HG03460 (cell line): ENCODE measurements around the gene CXCL12.

Experiments used
- ATAC-seq: cut with Tn5 transposase; IDR thresholded peaks from one replicate; pipeline ENCODE4 v1.9.1; 2021; ENCODE audit not compliant: unreplicated experiment

The CXCL12 gene

DNA sequence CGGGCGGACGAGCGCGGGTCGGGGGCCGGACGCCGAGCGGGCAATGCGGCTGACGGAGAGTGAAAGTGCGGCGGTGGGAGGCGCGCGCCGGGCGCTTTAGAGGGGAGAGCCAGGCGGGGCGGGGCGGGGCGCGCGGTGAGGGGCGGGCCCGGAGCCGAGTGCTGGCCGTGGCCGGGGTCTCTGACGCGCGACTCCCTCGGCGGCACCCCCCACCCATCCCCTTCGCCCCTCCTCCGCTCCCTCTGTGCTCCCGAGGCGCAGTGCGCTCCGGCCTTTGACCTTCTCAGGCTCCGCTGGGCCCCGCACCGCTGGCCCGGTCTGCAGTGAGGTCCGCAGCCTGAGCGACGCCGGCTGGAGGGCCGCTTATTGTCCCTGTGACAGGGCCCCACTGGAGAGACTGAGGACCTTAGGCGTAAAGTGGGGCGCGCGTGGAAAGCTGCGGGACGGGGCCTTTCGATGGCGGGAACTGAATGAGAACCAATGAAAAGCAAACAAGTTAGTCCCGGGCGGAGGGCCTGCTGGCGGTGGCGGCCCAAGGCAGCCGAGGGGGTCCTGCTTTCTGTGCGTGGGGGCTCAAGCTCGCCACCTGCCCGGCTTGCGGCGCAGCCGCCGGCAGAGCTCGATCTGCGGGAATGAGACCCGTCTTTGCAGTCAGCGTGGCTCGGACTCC lies at the start of gene CXCL12:
CXCL12 (minus strand) TSS at position 72 of the 670 bp plus-strand sequence. CDS start 92 bp downstream, outside the sequence.
- no peak for ATAC-seq

DNA sequence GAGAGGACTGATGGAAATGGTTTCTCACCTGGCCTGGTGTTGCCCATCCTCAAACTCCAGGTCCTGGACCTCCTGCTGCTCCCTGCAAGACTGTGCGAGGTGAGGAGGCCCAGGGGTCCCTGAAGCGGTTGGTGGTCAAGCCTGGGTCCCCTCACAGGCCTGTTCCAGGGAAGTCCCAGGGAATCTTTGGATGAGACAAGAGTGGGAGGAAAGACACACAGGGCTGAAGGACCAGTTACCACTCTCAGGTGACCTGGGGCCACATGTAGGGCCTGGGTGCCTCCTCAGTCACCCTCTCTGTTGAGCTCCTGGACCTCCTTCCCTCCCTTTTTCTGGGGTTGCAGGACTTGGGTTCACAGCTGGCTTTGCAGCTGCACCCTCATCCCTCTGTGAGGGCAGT lies 42.6 kb upstream of the CXCL12 start:
- ATAC-seq = no peak

DNA sequence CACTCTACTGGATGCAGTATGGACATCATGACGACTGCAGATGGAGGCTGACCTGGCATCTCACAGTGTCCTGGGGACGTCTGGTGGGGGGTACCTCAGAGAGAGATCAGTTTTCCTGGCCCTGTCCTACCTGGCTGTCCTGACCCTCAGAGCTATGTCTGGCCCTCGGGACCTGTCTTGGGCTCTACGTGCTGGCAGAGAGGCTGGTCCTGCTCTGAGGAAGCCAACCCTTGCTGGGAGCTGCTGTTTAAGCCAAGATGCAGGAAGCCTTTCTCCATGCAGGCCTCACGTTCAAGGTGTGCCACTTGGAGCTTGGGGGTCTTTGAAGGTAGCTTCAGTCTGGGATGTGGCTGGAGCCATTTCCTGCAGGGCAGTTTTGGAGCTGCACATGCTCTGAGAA lies 42.1 kb upstream of the CXCL12 start:
- ATAC-seq = no peak

DNA sequence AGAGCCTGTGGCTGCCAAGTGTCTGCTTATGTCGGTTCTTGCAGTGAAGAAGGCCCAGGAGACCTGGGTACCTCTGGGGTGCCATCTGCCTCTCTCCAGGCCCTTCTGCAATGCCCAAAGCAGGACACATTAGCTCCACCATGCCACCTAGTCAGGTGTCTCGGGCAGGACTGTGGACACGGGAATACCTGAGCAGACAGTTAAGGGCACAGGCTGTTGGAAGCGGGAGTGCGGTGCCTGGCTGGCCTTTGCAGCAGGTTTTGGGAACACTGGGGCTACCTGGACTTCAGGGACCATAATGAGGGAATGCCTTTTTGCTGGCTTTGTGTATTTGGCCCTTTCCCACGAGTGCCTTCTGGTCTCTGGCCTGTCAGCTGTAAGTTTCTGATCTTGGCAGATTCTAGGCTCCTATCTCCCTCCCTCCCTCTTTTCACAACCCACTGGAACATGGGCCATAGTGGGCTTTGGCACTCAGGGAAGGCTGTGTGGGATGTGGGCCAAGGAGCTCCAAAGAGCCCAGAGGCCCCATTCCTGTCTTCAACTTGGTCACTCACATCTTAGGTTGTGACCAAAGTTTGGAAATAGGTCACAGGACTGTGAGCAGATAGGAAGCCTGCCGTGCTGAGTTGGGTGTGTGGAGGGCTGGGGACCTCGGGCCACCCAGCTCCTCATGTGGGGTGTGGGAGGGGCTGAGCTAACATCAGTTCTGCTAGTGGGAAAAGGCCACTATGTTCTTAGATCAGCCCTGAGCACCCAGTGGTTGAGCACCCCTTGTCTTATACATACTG lies 41.5 kb upstream of the CXCL12 start:
- ATAC-seq = no peak

DNA sequence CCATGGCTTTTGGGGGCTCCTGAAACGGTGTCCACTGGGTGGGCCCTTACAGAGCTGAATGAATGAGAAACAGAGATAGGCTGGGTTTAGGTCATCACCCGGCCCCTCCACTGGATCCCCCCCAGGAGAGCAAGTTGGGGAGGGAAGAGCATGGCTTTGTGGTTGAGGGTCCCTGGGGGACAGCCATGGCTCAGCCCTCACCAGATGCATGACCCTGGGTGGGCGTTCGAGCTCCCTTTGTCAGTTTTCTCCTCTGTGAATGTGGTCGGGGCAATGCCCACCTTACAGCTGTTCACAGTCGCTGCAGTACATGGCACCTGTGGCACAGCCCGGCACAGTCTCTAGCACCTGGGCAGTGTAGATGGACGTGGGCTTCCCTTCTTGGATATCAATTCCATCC lies 40.6 kb upstream of the CXCL12 start:
- ATAC-seq = no peak

DNA sequence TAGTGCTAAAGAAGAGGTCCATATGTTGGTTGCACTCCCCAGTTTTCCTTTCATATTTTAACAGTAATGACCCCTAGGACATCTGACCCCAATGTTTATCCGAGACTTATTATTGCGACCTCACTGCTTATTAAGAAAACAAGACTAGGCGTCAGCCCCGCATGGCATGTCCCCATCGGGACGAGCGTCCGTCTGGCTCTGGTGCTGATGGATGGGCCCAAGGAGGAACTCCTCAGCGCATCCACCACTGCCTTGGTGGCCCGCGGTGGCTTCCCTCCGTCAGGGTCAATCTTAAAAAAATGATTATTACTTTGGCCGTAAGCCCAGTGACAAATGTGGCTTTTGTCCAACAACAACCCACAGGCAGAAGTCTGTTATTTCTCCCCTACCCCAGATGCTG lies 40.1 kb upstream of the CXCL12 start:
- no peak for ATAC-seq

DNA sequence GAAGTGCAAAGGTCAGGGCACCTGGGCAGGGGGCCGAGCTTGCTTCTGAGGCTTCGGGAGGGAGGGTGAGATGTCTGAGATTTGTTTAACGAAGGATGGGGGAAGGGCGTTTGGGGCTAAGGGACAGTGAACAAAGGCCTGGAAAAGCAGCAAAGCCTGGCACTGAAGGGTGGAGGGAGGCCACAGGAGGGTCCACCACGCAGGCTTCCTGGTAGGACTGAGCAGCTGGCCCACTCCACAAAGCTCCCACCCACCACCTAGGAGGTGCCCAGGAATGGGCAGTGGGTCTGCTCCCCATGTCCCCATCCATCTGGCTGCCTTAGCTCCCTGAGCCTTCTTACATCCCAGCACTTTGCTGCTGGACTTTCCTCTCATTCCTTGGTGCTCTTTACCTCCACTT lies 39.4 kb upstream of the CXCL12 start:
- no peak for ATAC-seq

DNA sequence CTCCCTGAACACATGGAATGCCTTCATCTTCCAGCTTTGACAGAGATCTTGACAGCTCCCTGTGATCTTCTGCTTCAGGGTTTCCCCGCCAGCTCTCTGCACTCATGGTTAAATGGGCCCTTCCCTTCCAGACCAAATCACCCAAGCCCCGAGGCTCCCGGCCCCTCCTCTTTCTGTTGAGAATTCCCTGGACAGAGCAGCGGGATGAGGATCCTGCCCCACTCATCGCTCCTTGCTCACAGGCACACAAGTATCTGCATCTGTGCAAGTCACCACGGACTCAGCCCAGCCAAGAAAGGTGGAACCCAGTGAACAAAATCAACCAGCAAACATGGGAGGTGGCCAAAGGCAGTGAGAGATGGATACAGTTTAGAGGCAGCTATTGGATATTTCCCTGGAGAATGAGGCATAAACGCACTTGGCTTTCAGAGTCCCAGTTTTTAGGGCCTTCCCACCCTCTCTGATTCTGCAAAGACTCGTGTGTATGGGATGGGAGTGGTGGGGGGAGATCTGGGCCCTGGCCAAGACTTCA lies 37.7 kb upstream of the CXCL12 start:
- no peak for ATAC-seq

DNA sequence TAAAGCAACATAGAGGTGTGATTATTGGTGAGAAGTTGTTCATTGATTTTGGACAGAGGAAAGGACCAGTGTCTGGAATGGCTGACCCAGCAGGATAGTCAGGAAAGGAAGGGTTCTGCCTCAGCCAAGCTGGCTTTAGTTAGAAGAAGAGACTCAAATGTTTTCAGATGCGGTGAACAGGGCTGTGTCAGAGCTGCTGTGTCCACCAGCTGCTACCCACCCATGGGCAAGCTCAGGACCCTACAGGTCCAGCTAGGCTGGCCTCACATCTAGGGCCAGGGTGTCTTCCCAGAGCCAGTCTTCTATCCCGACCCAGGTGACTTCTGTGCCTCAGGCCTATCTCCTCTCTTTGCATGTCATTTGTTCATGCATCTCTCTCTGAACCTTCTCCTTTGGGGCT lies 37.3 kb upstream of the CXCL12 start:
- no peak for ATAC-seq

DNA sequence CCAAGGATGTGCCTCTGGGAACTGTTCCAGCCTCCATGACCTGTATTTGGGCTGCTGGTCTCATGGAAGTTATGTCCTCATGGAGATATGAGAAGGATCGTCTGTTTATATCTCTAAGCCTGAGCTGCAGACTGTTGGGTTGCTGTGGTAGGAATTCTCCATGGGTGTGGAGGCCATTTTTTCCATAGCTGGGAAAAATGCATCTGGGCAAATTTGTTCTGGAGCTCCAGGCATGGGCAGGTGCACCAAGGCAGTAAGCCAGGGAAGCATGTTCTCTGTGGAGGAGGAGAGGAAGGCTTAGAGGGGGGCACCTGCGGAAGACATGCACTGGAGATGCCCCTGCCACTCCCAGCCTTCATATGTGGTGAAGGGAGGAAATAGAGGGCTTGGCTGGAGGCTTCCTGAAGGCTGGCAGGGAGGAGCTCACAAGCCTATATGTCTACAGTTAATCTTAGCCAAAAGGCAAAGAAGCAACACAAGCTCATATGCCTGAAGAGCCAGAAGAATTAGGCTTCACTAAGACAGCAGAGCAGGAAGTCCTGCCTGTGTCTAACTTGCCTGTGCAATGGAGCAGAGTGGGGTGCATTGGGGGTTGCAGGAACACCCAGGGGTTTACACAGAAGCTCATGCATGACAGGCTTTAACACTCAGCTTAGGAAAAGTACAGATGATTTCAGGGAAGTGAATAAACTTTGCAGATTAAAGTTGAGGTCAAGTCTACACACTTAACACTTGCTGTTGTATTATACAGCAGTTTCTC lies 35.1 kb upstream of the CXCL12 start:
- ATAC-seq = no peak

DNA sequence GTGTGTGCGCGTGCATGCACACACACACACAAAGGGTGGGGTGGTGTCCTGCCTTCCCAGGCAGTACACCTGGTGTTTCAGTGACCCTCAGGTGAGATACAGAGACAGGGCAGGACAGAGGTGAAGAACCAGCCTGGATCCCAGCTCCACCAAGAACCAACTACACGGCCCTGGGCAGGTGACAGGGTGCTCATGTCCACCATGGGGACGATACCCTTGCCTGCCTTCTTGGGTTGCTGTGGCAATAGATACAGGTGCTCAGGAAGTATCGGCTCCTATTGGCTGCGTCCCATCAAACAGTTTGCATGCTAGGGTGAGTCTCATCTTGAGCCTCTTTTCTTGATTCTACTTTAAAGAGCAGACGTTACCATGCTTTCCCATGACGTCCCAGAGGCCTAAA lies 33.7 kb upstream of the CXCL12 start:
- ATAC-seq = no peak

DNA sequence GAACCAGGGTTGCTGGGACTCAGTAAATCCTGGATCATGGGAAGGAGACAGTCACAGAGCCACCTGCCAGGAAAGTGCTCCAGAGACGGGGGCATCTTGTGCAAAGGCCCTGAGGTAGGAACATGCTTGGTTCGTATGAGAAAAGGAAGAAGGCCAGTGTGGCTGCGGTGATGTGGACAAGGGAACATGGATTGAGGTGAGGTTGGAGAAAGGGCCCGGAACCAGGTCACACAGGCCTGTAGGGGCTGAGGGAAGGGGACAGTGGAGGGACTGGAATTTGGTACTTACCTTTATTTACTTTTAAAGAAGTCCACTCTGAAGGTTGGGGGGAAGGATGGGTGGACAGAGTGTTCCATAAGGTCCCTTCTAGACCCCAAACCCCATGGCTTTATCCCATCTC lies 32.9 kb upstream of the CXCL12 start:
- ATAC-seq = no peak

DNA sequence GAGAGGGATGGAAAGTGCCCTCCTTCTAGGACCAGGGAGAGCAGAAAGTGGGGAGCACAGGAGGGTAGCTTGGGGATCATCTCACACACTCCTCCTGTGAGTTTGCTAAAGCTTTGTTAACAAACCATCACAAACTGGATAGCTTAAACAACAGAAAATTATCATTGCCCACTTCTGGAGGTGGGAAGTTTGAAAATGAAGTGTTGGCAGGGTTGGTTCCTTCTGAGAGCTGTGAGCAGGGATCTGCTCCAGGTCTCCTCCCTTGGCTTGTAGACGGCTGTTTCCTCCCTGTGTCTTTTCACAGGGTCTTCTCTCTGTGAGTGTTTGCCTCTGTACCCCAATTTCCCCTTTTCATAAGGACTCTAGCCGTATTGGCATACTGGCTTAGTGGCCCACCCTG lies 32.0 kb upstream of the CXCL12 start:
- no peak for ATAC-seq

DNA sequence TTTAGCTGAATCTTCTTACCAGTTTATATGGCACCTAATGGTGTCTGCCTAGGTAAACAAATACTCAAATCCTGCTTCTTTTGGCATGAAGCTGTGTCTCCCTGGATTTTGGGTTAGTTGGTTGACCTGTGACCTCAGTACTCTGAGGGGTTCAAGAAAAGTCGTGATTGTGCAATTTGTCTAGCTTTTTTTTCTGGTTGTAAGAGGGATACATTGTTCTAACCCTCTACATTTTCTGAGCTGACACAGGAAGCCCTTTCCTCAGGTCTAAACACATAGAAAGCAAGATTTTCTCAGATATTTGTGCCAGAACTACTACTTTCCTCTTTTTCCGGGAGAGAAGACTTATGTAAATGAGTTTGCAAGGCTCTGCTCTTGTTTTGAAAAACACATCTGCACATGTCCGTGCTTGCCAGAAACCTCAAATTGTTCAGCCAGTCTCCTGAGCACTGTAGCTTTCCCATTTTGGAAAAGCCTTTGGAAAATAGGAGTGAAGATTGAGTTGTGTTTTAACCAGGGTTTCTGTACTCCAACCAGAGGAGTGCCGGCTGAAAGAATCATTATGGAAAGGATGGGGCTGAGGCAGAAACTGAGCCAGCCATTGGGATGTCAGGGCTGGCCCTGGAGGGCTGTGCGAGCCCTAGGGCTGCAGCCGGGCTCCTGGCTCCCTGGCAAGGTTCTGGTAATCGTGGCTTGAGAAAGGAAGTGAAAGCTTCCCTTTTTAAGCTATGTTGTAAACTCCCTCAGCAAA lies 31.3 kb upstream of the CXCL12 start:
- ATAC-seq = no peak

DNA sequence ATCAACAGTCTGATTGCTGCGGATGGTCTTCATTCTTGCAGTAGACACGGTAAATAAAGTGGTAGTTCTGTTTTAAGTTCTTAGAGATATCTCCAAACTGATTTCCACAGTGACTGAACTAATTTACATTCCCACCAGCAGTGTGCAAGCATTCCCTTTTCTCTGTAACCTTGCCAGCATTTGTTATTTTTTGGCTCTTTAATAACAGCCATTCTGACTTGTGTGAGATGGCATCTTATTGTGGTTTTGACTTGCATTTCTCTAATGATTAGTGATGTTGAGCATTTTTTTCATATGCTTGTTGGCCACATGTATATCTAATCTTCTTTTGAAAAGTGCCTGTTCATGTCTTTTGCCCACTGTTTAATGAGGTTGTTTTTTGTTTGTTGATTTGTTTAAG lies 30.2 kb upstream of the CXCL12 start:
- no peak for ATAC-seq

DNA sequence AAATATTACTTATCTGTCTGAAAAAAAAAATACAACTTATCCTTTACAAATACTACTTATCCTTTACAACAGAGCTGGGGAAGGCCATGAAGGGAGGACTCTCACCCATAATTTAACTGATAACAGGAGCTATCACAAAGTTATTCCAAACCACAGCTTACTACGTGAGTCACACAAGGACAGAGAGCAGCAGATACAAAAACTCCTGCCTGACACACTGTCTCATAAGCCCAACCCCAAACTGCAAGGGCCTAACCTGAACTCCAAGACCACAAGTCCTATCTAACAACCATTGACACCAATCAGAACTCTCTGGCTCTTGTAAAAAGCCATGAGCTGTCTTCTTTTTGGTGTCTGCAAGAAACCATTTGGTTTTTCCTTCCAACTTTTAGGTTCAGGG lies 28.5 kb upstream of the CXCL12 start:
- no peak for ATAC-seq

DNA sequence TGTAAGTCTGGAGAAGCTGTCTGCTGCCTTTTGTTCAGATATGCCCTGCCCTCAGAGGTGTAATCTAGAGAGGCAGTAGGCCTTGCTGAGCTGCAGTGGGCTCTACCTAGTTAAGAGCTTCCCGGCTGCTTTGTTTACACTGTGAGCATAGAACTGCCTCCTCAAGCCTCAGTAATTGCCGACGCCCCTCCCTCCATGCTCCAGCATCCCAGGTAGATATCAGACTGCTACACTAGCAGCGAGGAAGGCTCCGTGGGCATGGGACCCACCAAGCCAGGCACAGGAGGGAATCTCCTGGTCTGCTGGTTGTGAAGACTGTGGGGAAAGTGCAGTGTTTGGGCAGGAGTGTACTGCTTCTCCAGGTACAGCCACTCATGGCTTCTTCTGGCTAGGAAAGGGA lies 26.4 kb upstream of the CXCL12 start:
- no peak for ATAC-seq

DNA sequence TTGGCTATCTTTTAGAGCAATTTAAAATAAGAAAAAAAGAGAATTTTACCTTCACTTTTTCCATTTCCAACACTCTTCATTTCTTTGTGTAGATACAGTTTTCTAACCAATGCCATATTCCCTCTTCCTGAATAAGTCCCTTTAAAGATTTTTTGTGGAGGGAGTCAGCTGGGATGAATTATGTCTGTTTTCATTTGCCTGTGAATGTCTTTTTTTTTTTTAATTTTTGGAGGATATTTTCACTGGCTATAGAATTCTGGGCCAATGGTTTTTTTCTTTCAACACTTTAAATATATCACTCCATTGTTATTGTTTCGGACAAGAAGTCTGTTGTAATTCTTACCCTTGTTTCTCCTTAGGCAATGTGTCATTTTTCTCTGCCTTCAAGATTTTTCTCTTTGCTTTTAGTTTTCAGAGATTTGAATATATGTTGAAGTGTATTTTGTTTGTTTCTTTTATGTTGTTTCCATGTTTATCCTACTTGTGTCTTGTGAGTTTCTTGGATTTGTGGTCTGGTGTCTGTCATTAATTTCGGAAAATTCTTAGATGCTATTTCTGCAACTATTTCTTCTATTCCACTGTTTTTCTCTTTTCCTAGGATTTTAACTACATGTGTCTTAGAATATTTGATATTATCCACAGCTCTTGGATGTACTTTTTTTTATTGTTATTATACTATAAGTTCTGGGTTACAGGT lies 20.0 kb upstream of the CXCL12 start:
- no peak for ATAC-seq

DNA sequence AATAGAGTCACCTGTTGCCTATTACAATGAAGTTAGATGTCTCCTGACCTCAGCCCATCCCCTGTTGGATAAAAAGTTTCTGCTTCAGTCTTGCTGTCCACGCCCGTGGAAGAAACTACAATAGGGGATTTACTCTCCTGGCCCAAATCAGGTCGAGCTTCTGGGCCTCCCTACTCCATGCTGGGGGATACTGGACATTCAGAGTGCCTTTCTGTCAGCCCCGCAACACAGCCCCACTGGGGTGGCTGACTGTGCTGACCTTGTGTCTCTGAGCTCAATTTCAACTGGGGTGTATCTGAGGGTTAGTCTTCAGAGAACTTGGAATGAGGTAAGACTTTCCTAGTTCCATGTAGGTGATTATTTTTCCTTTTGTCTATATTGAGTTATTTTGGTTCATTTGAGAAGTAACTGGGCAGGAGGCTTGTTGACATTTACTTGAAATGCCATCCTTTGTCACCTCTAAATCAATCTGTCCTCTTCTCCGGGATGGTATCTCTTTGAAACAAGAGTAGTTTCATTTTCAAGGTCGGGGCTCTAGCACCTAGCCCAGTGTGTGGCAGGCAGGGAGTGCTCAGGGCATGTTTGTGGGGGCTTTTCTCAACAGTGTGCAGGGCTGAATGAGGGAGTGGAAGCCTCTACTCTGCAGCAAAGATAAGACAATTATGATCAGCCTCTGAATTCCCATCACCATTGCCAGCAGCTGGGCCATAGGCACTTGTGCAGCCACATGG lies 17.7 kb upstream of the CXCL12 start:
- no peak for ATAC-seq

DNA sequence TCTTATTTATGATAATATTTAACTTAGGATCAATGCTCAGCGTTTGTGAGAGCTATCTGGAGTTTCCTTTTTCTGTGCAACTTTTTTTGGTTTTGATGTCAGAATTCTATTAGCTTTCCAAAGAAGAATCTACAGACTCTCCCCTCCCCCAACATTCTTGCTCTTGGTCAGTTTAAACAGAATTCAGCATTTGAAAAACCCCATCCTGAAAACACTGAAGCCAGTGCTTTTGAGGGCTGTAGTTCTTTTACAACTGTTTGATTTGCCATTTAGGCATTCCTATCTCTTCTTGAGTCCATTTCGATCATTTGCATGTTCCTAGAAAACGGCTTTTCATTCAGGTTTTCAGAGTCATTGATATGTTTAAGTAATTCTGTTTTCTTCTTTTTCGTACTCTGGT lies 15.6 kb upstream of the CXCL12 start:
- no peak for ATAC-seq
